ENCODE measurements around the gene ISL2. TPM values are rescaled to one million over a fixed set of nuclear protein-coding genes. Genes with fewer than 3 reads are reported as not detected.

ISL2 gene
- total RNA-seq, 1 experiment from 2014 or later = 8.3 TPM

GRCh38 chr15:76320012-76320411 is 16.6 kb upstream of the ISL2 start:
- DNase-seq = no peak
- Histone ChIP-seq H3K9ac (ENCODE audit: low read length) (no peak overlapping the region), H3K27me3 (ENCODE audit: low read length) (no peaks in the 10 kb centered on the region), H3K79me2 (ENCODE audit: low read length) (no peaks in the 10 kb centered on the region), H3K36me3 (ENCODE audit: insufficient read depth, low read length) (no peaks in the 10 kb centered on the region), H3K9me3 (ENCODE audit: low read length) (no peaks in the 10 kb centered on the region), H3K4me1 (ENCODE audit: low read length) (peaks cover 18% of the 10 kb centered on the region), H2AFZ (ENCODE audit: low read length) (no peak overlapping the region), H3K4me2 (ENCODE audit: low read depth, low read length, poor library complexity, severe bottlenecking) (no peak overlapping the region), H3K4me3 (ENCODE audit: low read length) (no peak overlapping the region), H4K20me1 (ENCODE audit: insufficient read depth, low read depth, low read length) (no peaks in the 10 kb centered on the region), H3K27ac (ENCODE audit: low read length) (no peak overlapping the region), H3K9me2 (replicated peaks; ENCODE audit: insufficient read depth, low read length) (no peaks in the 10 kb centered on the region)

GRCh38 chr15:76321171-76321570 is 15.4 kb upstream of the ISL2 start:
- Histone ChIP-seq H2AFZ (ENCODE audit: low read length) (no peak overlapping the region), H3K27me3 (ENCODE audit: low read length) (no peaks in the 10 kb centered on the region), H3K4me1 (ENCODE audit: low read length) (peaks cover 18% of the 10 kb centered on the region), H3K4me2 (ENCODE audit: low read depth, low read length, poor library complexity, severe bottlenecking) (no peak overlapping the region), H3K9ac (ENCODE audit: low read length) (no peak overlapping the region), H3K9me3 (ENCODE audit: low read length) (no peaks in the 10 kb centered on the region), H3K27ac (ENCODE audit: low read length) (no peak overlapping the region), H3K4me3 (ENCODE audit: low read length) (no peak overlapping the region), H3K36me3 (ENCODE audit: insufficient read depth, low read length) (no peaks in the 10 kb centered on the region), H3K79me2 (ENCODE audit: low read length) (no peaks in the 10 kb centered on the region), H4K20me1 (ENCODE audit: insufficient read depth, low read depth, low read length) (no peaks in the 10 kb centered on the region), H3K9me2 (replicated peaks; ENCODE audit: insufficient read depth, low read length) (no peaks in the 10 kb centered on the region)
- no peak for DNase-seq

- Histone ChIP-seq H3K4me1 (ENCODE audit: low read length) (peaks cover 18% of the 10 kb centered on the region), H3K79me2 (ENCODE audit: low read length) (no peaks in the 10 kb centered on the region), H3K9ac (ENCODE audit: low read length) (no peak overlapping the region), H3K36me3 (ENCODE audit: insufficient read depth, low read length) (no peaks in the 10 kb centered on the region), H3K9me2 (replicated peaks; ENCODE audit: insufficient read depth, low read length) (no peaks in the 10 kb centered on the region), H3K4me2 (ENCODE audit: low read depth, low read length, poor library complexity, severe bottlenecking) (no peak overlapping the region), H4K20me1 (ENCODE audit: insufficient read depth, low read depth, low read length) (no peaks in the 10 kb centered on the region), H2AFZ (ENCODE audit: low read length) (no peak overlapping the region), H3K27ac (ENCODE audit: low read length) (no peak overlapping the region), H3K27me3 (ENCODE audit: low read length) (no peaks in the 10 kb centered on the region), H3K4me3 (ENCODE audit: low read length) (no peak overlapping the region), H3K9me3 (ENCODE audit: low read length) (no peaks in the 10 kb centered on the region)
- DNase-seq = no peak
Measured at GRCh38 chr15:76321602-76322001, 15.0 kb upstream of the ISL2 start.

- Histone ChIP-seq H3K27ac (ENCODE audit: low read length) (no peak overlapping the region), H3K4me1 (ENCODE audit: low read length) (peaks cover 18% of the 10 kb centered on the region), H3K4me3 (ENCODE audit: low read length) (no peak overlapping the region), H3K9me2 (replicated peaks; ENCODE audit: insufficient read depth, low read length) (no peaks in the 10 kb centered on the region), H2AFZ (ENCODE audit: low read length) (no peak overlapping the region), H3K9ac (ENCODE audit: low read length) (no peak overlapping the region), H3K36me3 (ENCODE audit: insufficient read depth, low read length) (no peaks in the 10 kb centered on the region), H3K9me3 (ENCODE audit: low read length) (no peaks in the 10 kb centered on the region), H3K4me2 (ENCODE audit: low read depth, low read length, poor library complexity, severe bottlenecking) (no peak overlapping the region), H3K27me3 (ENCODE audit: low read length) (no peaks in the 10 kb centered on the region), H4K20me1 (ENCODE audit: insufficient read depth, low read depth, low read length) (no peaks in the 10 kb centered on the region), H3K79me2 (ENCODE audit: low read length) (no peaks in the 10 kb centered on the region)
- no peak for DNase-seq
Measured at GRCh38 chr15:76324066-76324465, 12.5 kb upstream of the ISL2 start.

- Histone ChIP-seq H3K9ac (ENCODE audit: low read length) (no peak overlapping the region), H2AFZ (ENCODE audit: low read length) (no peak overlapping the region), H3K27ac (ENCODE audit: low read length) (no peak overlapping the region), H3K4me1 (ENCODE audit: low read length) (peaks cover 18% of the 10 kb centered on the region), H3K27me3 (ENCODE audit: low read length) (no peaks in the 10 kb centered on the region), H3K9me3 (ENCODE audit: low read length) (no peaks in the 10 kb centered on the region), H4K20me1 (ENCODE audit: insufficient read depth, low read depth, low read length) (no peaks in the 10 kb centered on the region), H3K36me3 (ENCODE audit: insufficient read depth, low read length) (no peaks in the 10 kb centered on the region), H3K4me2 (ENCODE audit: low read depth, low read length, poor library complexity, severe bottlenecking) (no peak overlapping the region), H3K4me3 (ENCODE audit: low read length) (no peak overlapping the region), H3K9me2 (replicated peaks; ENCODE audit: insufficient read depth, low read length) (no peaks in the 10 kb centered on the region), H3K79me2 (ENCODE audit: low read length) (no peaks in the 10 kb centered on the region)
- DNase-seq = no peak
Measured at GRCh38 chr15:76325704-76326103, 10.9 kb upstream of the ISL2 start.

- no peak overlapping the region for H3K9ac ChIP-seq (ENCODE audit: low read length)
Measured at GRCh38 chr15:76327191-76328105, 9.1 kb upstream of the ISL2 start.

GRCh38 chr15:76328106-76328696 is 8.4 kb upstream of the ISL2 start:
- no peaks in the 10 kb centered on the region for H4K20me1 ChIP-seq (ENCODE audit: insufficient read depth, low read depth, low read length)
- no peaks in the 10 kb centered on the region for H3K9me2 ChIP-seq (replicated peaks; ENCODE audit: insufficient read depth, low read length)
- DNase-seq = no peak
- H3K9me3 ChIP-seq (ENCODE audit: low read length) = no peaks in the 10 kb centered on the region
- H2AFZ ChIP-seq (ENCODE audit: low read length) = no peak overlapping the region
- no peaks in the 10 kb centered on the region for H3K36me3 ChIP-seq (ENCODE audit: insufficient read depth, low read length)
- H3K4me2 ChIP-seq (ENCODE audit: low read depth, low read length, poor library complexity, severe bottlenecking) = no peak overlapping the region
- peaks cover 13% of the 10 kb centered on the region for H3K4me1 ChIP-seq (ENCODE audit: low read length)
- H3K27ac ChIP-seq (ENCODE audit: low read length) = no peak overlapping the region
- no peak overlapping the region for H3K4me3 ChIP-seq (ENCODE audit: low read length)
- H3K79me2 ChIP-seq (ENCODE audit: low read length) = no peaks in the 10 kb centered on the region
- no peaks in the 10 kb centered on the region for H3K27me3 ChIP-seq (ENCODE audit: low read length)
- H3K9ac ChIP-seq (ENCODE audit: low read length) = no peak overlapping the region

More at GRCh38 chr15:76327191-76328105, 9.1 kb upstream of the ISL2 start:
- no peaks in the 10 kb centered on the region for H3K36me3 ChIP-seq (ENCODE audit: insufficient read depth, low read length)
- H3K9me3 ChIP-seq (ENCODE audit: low read length) = no peaks in the 10 kb centered on the region
- no peak overlapping the region for H3K4me3 ChIP-seq (ENCODE audit: low read length)
- no peak overlapping the region for H2AFZ ChIP-seq (ENCODE audit: low read length)
- H4K20me1 ChIP-seq (ENCODE audit: insufficient read depth, low read depth, low read length) = no peaks in the 10 kb centered on the region
- H3K27me3 ChIP-seq (ENCODE audit: low read length) = no peaks in the 10 kb centered on the region
- no peak overlapping the region for H3K4me2 ChIP-seq (ENCODE audit: low read depth, low read length, poor library complexity, severe bottlenecking)
- H3K9me2 ChIP-seq (replicated peaks; ENCODE audit: insufficient read depth, low read length) = no peaks in the 10 kb centered on the region
- no peak overlapping the region for H3K27ac ChIP-seq (ENCODE audit: low read length)
- DNase-seq = no peak
- H3K79me2 ChIP-seq (ENCODE audit: low read length) = no peaks in the 10 kb centered on the region
- peaks cover 18% of the 10 kb centered on the region for H3K4me1 ChIP-seq (ENCODE audit: low read length)

- no peaks in the 10 kb centered on the region for H3K27me3 ChIP-seq (ENCODE audit: low read length)
Measured at GRCh38 chr15:76328958-76329357, 7.6 kb upstream of the ISL2 start.

More at GRCh38 chr15:76328958-76329357, 7.6 kb upstream of the ISL2 start:
- Histone ChIP-seq H2AFZ (ENCODE audit: low read length) (no peak overlapping the region), H3K36me3 (ENCODE audit: insufficient read depth, low read length) (no peaks in the 10 kb centered on the region), H3K9ac (ENCODE audit: low read length) (no peak overlapping the region), H3K79me2 (ENCODE audit: low read length) (no peaks in the 10 kb centered on the region), H3K4me3 (ENCODE audit: low read length) (no peak overlapping the region), H3K27ac (ENCODE audit: low read length) (no peak overlapping the region), H3K4me1 (ENCODE audit: low read length) (peaks cover 6% of the 10 kb centered on the region), H3K9me2 (replicated peaks; ENCODE audit: insufficient read depth, low read length) (no peaks in the 10 kb centered on the region), H3K9me3 (ENCODE audit: low read length) (no peaks in the 10 kb centered on the region), H3K4me2 (ENCODE audit: low read depth, low read length, poor library complexity, severe bottlenecking) (no peak overlapping the region), H4K20me1 (ENCODE audit: insufficient read depth, low read depth, low read length) (no peaks in the 10 kb centered on the region)
- DNase-seq = no peak

Data from Karpas-422 (cell line).